ENCODE measurements around the gene FOXO3B.
"Not testable (repeated sequence)": the region's sequence is repeated elsewhere in the genome, so short reads cannot be mapped to it uniquely, and the experiment has no call there.

DNA sequence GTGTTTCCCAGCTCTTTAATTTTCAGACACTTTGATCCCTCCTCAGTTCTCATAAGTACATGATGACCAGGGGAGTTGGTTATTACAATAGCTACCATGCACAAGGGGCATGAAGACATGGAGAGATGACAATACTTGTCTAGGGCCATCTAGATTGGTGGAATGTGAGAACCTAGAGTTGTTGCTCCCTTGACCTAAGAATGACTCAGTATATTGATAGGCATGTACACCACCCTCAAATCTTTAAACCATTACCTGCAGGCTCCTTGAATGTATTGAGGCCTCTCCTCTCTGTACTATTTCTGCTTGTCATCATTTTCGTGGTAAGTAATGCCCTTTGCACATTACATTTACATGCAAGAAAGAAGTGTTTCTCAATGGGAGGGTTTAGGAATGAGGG is 41.4 kb upstream of the FOXO3B start:
- TF ChIP-seq, protein P1, sequence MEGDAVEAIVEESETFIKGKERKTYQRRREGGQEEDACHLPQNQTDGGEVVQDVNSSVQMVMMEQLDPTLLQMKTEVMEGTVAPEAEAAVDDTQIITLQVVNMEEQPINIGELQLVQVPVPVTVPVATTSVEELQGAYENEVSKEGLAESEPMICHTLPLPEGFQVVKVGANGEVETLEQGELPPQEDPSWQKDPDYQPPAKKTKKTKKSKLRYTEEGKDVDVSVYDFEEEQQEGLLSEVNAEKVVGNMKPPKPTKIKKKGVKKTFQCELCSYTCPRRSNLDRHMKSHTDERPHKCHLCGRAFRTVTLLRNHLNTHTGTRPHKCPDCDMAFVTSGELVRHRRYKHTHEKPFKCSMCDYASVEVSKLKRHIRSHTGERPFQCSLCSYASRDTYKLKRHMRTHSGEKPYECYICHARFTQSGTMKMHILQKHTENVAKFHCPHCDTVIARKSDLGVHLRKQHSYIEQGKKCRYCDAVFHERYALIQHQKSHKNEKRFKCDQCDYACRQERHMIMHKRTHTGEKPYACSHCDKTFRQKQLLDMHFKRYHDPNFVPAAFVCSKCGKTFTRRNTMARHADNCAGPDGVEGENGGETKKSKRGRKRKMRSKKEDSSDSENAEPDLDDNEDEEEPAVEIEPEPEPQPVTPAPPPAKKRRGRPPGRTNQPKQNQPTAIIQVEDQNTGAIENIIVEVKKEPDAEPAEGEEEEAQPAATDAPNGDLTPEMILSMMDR (IDR thresholded peaks at IDR 0.05; ENCODE audit: low read depth, low read length, poor library complexity, severe bottlenecking), result not testable (repeated sequence)
- TF ChIP-seq EZH2phosphoT487 (IDR thresholded peaks at IDR 0.05; ENCODE audit: borderline replicate concordance, low read length), result not testable (repeated sequence)

All from DOHH2 (cell line).